GM12875 (cell line): Measurements from ENCODE around the gene MRPL20.
A peak's percentile ranks its signal among the peaks of the same experiment; 100 is the strongest.

Experiments used
- H3K4me3 ChIP-seq: one replicate; pipeline ENCODE4 v1.5.1; 2011; ENCODE audit warnings: low read depth, low read length, control low read depth
- TF ChIP-seq, protein P1 (sequence below): IDR thresholded peaks from 2 replicates; pipeline ENCODE4 v1.5.1; 2011; ENCODE audit warnings: low read depth, mild to moderate bottlenecking, control low read depth, inconsistent platforms, low read length, moderate library complexity, borderline replicate concordance; ENCODE audit not compliant: insufficient read depth

MRPL20 gene

DNA sequence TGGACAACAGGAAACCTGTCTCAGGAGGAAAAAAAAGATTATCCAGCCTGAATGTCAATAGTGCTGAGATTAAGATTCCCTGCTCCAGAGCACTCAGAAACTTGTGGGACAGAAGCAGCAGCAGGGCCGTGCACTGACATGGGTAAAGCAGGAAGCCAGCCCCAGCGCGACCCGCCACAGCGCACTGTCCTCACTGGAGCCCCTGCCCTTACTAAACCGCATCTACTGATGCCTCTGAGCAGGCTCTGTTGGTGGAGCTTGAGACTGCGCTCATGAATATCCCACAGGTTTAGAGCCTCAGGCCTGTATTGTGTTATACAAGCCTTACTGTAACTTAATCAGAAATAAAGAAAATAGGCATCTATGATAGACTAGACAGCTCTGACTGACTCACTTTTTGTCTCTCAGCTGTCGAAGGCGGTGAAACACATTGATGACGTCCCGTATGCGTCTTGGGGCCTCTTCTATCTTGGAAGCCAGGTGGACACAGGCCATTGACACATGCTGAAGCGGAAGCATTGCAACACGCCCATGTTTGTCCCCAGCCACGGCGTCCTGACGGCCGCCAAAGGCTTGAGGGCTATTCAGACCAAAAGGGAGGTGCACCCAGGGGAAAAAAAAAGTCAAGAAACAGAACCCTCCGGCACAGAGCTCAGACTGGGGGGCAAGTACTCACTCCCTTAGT lies 9.1 kb downstream of the MRPL20 start:
- H3K4me3 ChIP-seq: peak overlapping the region; percentile 99
- TF ChIP-seq, protein P1, sequence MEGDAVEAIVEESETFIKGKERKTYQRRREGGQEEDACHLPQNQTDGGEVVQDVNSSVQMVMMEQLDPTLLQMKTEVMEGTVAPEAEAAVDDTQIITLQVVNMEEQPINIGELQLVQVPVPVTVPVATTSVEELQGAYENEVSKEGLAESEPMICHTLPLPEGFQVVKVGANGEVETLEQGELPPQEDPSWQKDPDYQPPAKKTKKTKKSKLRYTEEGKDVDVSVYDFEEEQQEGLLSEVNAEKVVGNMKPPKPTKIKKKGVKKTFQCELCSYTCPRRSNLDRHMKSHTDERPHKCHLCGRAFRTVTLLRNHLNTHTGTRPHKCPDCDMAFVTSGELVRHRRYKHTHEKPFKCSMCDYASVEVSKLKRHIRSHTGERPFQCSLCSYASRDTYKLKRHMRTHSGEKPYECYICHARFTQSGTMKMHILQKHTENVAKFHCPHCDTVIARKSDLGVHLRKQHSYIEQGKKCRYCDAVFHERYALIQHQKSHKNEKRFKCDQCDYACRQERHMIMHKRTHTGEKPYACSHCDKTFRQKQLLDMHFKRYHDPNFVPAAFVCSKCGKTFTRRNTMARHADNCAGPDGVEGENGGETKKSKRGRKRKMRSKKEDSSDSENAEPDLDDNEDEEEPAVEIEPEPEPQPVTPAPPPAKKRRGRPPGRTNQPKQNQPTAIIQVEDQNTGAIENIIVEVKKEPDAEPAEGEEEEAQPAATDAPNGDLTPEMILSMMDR: no peak

DNA sequence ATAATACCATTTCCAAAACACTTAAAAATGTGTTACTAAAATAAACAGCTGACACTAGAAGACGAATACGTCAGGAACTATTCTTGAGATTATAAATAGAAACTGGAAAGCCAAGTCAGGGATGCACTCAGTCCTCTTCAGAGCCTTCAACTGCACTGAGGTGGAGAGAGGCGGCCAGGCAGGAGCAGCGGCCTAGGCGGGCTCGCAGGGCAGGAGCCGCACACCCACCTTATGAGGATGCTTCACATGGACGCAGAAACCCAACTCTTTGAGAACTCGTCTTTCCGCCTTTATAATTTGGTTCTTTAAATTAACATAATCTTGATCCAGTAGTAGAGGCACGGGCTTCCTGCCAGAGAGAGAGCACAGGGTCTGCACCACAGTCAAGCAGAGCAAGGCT lies 11.9 kb downstream of the MRPL20 start:
- TF ChIP-seq, protein P1: no peak
- no peak overlapping the region for H3K4me3 ChIP-seq

DNA sequence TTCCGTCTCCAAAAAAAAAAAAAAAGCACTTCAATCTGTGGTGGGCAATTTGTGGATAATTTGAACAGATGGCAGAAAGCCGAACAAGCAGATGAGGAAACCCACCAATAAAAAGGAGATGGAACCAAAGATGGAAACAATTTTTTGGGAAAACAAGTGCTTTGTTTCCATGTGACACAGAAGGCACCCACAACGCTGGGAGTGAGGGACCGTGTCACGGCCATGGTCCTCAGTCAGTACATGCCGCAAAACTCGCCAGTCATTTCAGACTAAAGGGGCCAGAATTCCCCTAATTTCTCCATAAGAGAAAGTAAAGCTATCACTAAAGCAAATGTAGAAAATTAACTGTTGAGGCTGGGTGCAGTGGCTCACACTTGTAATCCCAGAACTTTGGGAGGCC lies 13.0 kb downstream of the MRPL20 start:
- TF ChIP-seq, protein P1: no peak
- H3K4me3 ChIP-seq: no peak overlapping the region

DNA sequence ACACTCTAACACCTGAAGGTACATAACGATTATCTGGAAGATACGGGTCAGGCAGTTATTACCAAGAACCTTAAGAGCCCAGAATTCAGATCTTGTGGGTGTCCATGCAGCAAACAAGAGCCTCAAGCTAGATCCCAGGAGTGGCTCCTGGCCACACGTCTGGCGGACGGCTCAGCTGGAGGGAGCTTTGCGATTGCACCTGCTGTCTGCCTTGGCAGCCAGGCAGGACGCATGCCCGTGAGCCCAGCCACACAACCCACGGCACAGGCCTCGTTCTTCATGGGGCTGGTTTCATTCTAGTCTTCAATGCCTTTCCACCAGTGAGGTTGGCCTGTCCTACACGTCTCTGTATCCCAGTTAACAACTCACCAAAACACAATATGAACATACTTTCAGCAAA lies 13.7 kb downstream of the MRPL20 start:
- H3K4me3 ChIP-seq: no peak overlapping the region
- TF ChIP-seq, protein P1: no peak

DNA sequence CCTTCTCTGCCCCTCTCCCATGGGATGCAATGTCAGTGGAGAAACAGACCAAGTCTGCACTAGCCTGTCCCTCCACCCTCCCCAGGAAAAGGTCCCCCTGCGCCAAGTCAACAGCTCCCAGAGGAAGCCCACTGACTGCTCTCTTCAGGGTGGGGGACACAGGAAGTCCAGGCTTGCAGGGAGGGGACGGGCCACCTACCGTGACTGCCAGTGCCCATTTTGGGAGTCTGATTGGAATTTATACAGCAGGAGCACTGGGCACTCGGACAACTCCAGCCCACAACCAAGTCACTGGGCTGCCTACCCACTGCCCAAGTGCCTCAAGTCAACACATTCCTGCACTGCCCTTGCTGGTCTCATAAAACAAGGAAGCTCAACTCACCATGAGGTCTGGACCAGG lies 14.1 kb downstream of the MRPL20 start:
- TF ChIP-seq, protein P1: no peak
- no peak overlapping the region for H3K4me3 ChIP-seq

DNA sequence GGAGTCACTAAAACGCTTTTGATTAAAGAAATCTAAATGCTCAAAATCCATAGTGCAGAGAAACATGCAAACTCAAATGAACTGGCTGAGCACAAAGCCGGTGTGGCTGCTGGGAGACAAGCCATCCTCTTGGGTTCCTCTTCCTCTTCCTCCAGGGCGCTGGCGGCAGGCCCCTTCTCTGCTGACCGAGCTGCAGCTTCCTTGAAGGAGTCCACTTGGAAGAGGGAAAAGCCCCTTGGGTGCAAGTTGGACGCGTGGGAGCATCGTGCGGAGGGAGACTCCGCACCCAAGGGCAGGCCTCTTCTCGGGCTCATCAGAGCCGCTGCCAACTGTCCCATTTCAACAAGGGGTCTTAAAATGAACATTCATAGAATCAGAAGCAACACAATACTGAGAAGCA lies 15.9 kb downstream of the MRPL20 start:
- TF ChIP-seq, protein P1: no peak

DNA sequence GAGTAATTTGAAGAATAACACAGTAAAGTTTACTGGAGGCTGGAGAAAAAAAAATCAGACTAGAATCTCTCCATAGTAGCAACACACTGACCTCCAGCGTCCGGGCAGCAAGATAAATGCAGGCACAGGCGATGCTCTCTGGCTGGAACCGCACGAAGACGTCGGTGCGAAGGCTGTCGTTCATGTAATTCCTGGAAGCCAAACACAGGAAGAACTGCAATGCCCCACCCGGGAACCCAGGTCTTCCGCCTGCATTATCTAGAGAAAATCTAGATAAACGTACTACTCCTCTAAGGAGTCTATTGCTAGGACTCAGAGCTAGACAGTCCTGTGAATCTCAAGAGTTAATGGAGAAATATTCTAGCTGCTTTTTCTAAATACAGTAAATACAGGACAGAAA lies 16.4 kb downstream of the MRPL20 start:
- TF ChIP-seq, protein P1: no peak
- no peak overlapping the region for H3K4me3 ChIP-seq

More for the DNA sequence above, 15.9 kb downstream of the MRPL20 start:
- no peak overlapping the region for H3K4me3 ChIP-seq
